AG10803 (cell line): ENCODE data around the gene SLC37A2.
"Not testable (repeated sequence)": the region's sequence is repeated elsewhere in the genome, so short reads cannot be mapped to it uniquely, and the experiment has no call there.

Experiments used
- DNase-seq: peaks from one replicate; pipeline ENCODE4 v3.0.0; 2010; ENCODE audit warnings: low read depth
- H3K4me3 ChIP-seq: 2 replicates; pipeline ENCODE4 v1.5.1; 2011; ENCODE audit warnings: mild to moderate bottlenecking, low read length, control low read depth
- CTCF ChIP-seq: conservative IDR thresholded peaks from 2 replicates; pipeline ENCODE4 v1.5.1; 2011; ENCODE audit warnings: mild to moderate bottlenecking, low read length, control low read depth, inconsistent platforms

The SLC37A2 gene

GRCh38 chr11:125088576-125089455 is 25.7 kb downstream of the SLC37A2 start:
- no peak for TF ChIP-seq CTCF
- DNase-seq, result no peak

GRCh38 chr11:125089481-125089880 is 26.4 kb downstream of the SLC37A2 start:
- H3K4me3 ChIP-seq, DNase-seq: not testable (repeated sequence)

More at GRCh38 chr11:125088576-125089455, 25.7 kb downstream of the SLC37A2 start:
- H3K4me3 ChIP-seq, result no peak overlapping the region

GRCh38 chr11:125090151-125090550 is 27.0 kb downstream of the SLC37A2 start:
- not testable (repeated sequence) for DNase-seq, H3K4me3 ChIP-seq

GRCh38 chr11:125090816-125091215 is 27.7 kb downstream of the SLC37A2 start:
- TF ChIP-seq CTCF, result no peak
- no peak for DNase-seq
- no peak overlapping the region for H3K4me3 ChIP-seq

GRCh38 chr11:125091247-125091876 is 28.3 kb downstream of the SLC37A2 start:
- peak; percentile 65 for DNase-seq
- TF ChIP-seq CTCF, result peak; percentile 66
- H3K4me3 ChIP-seq, result no peak overlapping the region

- TF ChIP-seq CTCF, result no peak
- DNase-seq, result no peak
- no peak overlapping the region for H3K4me3 ChIP-seq
These were observed 29.0 kb downstream of the SLC37A2 start for GRCh38 chr11:125091877-125092664.

GRCh38 chr11:125092669-125093068 is 29.6 kb downstream of the SLC37A2 start:
- no peak overlapping the region for H3K4me3 ChIP-seq
- DNase-seq, result no peak
- TF ChIP-seq CTCF, result no peak
